Posterior vena cava (tissue), 2 donors: ENCODE measurements around the gene MMAB. TPM values are rescaled to one million over a fixed set of nuclear protein-coding genes. Genes with fewer than 3 reads are reported as not detected.

Source experiments
- DNase-seq: peaks from one replicate; pipeline ENCODE4 v3.0.0-alpha.2; 2020; ENCODE audit warnings: low spot score
- intact Hi-C, 2 donors: fragments of 100-400 bp; cut with DNase I; formaldehyde crosslinking; loops; one replicate each; pipeline versions ENCODE4 v1.14.1 to v1.14.2; 2022 to 2023
- total RNA-seq, 2 donors: library from RNA; stranded (reverse); fragmentation: NEBNext Ultra II Directional; extraction: Animal tissue kit (Norgen Biotek cat#: 25700); gene quantifications; one replicate each; pipeline ENCODE4 v1.2.1, GENCODE V29; 2021
- donor health status: DM: yes; HTN: yes; CAD: no.
- donor health status: DM: yes; HTN: yes; CAD: no.

Gene MMAB
- total RNA-seq, 2 donors from 2014 or later: 17.9 to 20.0 TPM

DNA sequence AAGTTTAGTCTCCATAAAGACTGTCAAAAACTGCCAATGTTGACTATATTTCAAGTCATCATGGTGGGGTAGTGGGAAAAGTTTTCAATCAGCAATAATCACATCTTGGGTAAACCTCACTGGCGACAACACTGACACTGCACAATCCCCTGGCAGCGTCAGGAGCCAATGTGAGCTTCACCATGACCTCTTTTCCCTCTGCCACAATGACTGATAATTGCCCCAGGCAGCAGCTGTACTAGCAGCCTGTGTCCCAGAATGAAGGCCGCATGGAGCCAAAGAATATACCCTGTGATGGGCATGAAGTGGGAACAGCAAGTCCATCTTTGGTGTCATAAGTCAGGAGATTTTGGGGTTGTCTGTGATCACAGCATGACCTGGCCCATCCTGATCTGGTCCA, 5.3 kb downstream of the MMAB start:
- intact Hi-C loops: no loop called here
- DNase-seq: no peak

DNA sequence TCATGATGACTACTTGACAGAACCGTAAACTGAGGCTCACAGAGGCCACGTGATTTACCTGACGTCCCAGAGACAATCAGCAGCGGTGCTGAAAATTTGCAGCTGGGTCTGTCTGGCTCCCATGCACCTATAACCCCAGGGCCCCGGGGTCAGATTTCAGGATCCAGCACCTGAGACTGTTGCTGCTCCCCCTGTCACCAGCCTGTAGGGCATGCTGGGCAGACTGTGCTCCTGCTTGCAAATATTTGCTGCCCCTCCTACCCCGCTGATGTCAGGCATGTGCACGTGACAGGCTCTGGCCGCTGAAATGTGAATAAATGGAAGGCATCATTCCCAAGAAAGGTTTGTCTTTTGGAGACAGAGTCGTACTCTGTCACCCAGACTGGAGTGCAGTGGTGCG, 6.0 kb downstream of the MMAB start:
- no peak for DNase-seq
- intact Hi-C loops: no loop called here

DNA sequence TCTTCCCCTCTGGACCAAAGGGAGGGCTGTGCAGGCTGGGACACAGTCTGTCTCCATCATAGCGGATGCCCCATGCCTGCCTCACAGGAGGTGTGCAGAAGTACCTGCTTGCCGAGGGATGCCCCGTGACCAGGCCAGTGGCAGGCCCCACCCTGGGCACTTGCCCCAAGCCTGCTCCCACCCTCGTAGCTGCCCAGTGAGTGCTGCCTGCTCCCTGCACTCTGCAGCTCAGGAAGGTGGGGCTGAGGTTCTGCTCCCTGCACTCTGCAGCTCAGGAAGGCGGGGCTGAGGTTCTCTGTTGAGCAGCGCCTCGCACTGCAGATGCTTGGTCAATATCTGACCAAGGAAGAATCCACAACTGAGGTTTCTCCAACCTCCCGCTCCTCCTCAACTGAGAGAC, 6.9 kb downstream of the MMAB start:
- intact Hi-C loops: loop anchor here in 1 of 2 donors (1.0 kb wide), 1 partner anchor 45 kb away; no protein-coding TSS in a partner anchor
- DNase-seq: no peak

DNA sequence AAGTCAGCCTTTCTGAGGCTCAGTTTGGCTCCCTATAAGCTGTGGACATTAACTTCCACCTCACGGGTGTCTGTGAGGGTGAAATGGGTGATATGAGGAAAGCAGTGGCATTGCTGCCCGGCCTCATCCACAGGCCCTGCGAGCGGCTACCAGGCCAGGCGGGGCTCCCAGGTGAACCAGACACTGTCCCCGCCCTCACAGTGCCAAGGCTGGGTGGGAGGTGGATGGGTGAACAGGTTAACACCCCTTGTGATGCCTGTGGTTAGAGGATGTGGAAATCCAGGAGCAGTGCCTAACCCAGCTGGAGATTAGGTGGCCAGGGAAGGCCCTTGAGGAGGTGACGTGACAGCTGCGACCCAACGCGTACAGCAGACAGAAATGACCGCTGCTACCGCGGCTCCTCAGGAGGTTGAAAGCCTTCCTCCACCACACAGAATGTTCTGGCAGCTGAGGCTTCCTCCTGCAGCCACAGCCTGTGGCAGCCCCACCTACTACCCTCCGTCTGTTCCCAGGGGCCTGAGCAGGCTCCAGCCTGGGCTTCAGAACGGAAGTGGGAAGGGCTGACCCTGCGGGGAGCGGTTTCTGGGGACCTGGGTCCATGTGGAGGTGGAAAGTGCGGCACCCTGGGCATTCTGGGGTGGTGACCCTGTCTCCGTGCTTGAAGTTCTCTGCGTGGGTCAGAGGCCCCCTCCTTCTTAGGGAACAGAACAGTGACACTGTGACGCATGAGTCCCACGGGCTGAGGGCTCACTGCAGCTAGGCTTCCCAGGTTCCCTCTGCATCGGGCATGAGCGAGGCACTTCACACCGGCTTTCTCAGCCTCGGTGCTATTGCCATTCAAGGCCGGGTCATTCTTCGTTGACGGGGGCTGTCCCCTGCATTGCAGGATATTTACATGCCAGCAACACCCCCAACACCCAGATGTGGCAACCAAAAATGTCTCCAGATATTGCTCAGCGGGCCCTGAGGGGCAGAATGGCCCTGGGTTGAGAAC, 9.7 kb downstream of the MMAB start:
- intact Hi-C loops: no loop called here
- DNase-seq: no peak

DNA sequence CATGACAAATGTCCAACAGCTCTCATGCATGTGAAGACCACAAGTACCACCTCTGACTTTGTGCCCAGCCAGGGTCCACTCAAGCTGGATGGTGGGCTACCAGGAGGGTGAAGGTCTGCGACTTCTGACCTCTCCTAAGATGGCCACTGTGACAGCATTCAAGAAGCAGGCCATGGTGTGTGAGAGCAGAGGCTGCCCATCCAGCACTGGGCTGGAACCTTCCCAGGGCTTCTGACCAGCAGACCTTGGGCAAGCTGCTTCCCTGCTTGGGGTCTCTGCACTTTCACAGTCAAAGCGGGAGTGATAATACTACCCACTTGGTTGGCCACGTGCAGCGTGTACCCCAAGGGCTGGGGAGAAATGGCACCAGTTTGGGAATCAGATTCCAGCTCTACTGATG, 10.4 kb downstream of the MMAB start:
- no peak for DNase-seq
- intact Hi-C loops: no loop called here

DNA sequence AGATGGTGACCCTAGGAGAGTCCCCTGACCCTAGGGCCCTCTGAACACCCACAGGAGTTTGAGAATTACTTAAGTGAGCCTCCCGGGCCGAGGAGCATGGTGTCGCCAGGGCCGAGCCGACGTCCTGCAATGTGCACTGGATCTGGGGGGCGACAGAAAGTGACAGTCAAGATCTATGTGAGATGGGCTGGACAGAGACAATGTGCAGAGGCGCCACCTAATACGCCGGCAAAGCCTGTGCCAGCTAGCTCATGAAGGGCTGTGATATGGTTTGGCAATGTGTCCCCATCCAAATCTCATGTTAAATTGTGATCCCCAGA, 11.6 kb downstream of the MMAB start:
- intact Hi-C loops: no loop called here
- DNase-seq: no peak

DNA sequence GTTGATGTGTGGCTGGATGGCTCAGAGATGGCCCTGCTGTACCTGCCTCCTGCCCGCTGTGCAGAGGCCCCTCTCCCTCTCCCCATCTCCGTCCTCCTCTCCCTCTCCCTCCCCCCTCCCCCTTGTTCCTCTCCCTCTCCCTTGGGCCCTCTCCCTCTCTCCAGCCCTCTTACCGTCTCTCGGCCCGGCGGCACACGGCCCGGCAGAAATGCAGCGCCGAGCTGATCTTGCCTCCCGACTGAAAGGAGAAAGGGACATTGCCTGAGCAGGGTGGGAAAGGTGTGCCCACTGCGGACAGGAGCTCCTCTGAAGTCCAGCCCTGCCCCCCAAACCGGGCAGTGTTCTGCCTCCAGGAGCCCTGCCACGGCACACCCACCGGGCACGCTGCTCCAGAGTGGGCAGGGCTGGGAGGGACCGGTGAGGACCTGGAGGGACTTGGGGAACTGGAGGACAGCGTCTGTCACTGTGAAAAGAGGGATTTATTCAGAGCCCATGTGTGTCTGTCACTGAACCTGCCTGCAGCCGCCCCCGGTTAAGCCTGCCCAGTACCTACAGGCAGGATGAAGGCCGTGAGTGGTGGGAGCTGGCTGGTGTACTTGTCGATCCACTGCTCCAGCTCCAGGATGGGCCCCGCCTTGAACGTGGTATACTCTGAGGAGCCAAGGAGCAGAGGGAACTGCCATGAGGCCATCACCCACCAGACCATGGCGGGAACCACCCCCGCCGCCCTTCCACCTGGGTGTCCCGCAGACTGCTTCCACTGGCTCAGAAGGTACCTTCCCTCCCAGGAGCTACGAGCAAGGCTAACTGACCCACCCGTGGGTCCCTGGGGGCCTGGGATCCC, 12.2 kb downstream of the MMAB start:
- intact Hi-C loops: no loop called here
- no peak for DNase-seq

DNA sequence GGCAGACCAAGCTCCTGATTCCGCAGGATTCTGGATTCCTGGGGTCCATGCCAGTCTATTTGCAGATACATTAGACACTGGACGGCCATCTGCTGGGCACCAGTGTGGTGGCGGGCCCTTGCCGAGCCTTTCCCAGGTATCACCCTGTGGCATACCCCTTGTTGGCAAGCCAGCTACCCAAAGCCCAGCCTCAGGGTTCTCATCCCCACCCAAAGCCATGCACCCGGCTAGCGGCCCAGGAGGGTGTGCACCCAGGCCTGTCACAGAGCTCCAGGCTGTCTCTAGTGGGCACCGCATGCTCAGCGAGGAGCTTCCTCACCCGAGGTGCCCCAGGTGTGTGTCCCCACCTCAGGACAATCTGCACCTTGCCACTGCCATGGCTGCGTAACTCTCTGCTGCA, 13.7 kb downstream of the MMAB start:
- intact Hi-C loops: no loop called here

DNA sequence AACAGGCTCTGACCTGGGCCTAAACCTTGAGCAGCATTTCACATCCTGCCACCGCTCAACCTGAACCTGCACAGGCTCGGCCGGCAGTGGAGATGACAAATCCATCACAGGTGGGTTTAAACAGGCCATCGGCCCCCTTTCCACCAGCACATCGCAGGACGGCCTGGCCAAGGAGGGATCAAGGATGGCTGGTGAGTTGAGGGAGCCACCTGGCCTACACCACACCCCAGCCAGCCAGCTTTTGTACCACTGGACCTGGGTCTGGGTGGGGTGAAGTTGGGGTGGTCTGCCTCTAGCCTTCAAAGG, 14.2 kb downstream of the MMAB start:
- DNase-seq: no peak
- intact Hi-C loops: no loop called here

More for the DNA sequence above, 13.7 kb downstream of the MMAB start:
- no peak for DNase-seq

DNA sequence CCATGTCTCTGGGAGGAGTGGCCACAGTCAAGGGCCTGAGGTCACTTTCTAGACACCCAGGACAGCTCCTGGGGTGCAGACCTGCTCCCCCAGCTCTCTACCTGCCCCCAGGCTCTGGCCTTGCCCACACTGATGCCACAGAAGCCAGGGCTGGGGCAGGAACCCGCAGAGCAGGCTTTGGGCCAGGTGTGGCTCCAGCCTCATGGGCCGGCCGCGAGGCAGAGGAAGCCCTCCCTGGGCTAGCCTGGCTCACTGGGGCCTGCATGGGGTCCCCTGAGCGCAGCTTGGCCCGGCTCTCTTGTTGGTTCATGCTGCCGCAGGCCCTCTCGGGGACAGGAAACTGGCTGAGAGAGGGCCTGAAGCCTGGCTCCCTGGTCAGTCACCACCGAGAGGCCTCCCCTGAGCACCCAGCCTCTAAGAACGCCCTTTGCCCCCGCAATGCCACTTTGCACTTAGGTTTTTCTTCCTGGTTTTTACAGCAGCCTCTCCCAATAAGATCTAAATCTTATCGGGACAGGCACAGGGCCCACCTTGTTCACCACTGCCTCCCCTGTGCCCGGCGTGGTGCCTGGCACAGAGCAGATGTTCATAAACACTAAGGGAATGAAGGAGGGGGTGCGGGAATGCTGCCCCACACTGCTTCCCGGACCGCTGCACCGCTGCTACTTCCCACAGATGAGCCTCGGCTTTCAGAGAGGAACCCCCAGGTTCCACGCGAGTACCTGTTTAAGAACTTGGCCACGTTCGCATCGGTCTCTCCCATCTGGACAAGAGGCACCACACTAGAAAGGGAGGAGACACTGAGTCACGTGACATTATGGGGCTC, 14.7 kb downstream of the MMAB start:
- no peak for DNase-seq
- intact Hi-C loops: no loop called here

DNA sequence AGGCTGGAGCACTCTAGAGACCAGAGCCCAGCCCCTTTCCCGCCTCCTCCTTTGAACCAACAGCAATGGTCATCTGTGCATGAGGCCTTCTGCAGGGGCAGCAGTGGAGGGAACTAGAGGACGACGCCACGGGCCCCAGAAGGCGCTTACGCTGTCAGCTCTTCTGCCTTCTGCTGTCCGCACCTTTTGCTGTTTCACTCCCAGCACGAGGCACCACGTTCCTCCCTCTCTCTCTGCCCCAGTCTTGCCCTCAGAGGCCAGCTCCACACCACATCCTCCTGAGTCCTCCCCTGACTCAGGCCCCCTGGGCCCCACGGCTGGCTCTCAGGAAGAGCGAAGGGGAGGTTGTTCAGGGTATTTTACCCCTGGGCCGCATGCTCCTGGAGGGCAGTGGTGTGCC, 15.5 kb downstream of the MMAB start:
- no peak for DNase-seq
- intact Hi-C loops: no loop called here

DNA sequence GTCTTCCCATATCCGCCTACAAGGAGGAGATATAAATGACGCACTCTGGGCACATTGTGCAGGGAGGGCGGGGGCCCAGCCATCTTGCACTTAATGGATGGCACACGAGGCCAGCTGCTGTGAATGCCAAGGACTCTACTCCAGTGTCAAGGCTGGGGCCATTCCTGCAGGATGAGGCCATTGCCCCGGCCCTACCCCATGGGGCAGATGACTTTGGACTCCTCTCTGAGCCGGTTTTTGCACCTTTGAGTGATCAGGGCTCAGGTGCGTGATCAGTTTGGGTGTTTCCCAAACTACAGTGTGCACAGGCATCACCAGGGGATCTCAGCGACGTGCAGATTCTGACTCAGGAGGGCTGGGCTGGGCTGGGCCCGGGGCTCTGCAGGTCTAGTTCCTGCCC, 16.1 kb downstream of the MMAB start:
- no peak for DNase-seq
- intact Hi-C loops: no loop called here

DNA sequence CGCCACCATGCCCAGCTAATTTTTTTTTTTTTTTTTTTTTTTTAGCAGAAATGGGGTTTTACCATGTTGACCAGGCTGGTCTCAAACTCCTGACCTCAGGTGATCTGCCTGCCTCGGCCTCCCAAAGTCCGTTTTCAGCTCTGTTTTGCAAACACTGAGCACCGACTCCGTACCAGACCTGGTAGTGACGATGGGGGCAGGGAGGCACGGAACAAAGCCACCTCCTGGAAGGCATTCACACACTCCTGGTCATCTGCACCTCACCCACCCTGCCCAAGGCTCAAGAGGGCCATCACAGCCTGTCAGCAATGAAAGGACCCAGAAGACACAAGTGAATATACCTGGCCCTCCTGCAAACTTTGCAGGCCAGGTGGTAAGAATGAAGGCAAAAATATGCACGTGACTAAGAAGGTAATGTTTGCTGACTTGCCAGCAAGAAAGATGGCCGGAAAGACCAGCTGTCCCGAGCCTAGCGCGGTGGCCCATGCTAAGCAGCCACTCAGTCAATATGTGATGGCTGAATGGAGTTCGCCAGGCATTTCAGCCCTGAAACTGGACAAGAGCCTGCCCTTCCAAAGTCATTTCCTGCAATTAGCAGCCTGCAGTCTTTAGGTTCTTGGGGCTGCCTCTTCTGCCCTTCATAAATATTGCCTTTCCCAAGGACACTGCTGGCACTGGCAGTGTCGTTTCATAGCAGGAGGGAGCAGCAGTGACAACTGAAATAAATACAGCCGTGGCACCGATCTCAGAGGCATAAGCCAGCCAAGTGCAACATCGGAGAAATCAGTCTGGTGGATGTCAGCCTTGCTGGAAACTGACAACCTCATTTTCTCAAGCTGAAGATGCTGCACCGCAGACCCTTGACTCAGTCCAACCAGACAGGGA, 17.6 kb downstream of the MMAB start:
- intact Hi-C loops: no loop called here

DNA sequence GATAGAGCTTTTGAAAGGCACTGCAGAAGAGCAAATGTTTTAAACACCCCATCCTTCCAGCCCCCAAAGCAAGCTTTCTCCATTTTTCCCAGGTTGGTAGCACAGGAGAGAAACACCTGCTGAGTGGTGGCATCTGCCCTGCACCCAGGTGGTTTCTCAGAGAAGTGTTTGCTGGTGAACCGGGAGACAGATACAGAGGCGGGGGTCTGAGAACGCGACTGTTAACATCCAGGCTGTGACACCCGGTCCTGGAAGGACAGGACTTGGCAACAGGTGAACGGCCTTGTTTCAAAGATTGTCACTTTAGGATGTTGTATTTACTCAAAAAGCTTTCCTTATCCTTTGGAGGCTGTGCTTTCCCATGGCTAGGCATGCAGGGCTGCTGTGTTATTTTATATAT, 18.5 kb downstream of the MMAB start:
- DNase-seq: no peak
- intact Hi-C loops: no loop called here

More for the DNA sequence above, 17.6 kb downstream of the MMAB start:
- DNase-seq: no peak

DNA sequence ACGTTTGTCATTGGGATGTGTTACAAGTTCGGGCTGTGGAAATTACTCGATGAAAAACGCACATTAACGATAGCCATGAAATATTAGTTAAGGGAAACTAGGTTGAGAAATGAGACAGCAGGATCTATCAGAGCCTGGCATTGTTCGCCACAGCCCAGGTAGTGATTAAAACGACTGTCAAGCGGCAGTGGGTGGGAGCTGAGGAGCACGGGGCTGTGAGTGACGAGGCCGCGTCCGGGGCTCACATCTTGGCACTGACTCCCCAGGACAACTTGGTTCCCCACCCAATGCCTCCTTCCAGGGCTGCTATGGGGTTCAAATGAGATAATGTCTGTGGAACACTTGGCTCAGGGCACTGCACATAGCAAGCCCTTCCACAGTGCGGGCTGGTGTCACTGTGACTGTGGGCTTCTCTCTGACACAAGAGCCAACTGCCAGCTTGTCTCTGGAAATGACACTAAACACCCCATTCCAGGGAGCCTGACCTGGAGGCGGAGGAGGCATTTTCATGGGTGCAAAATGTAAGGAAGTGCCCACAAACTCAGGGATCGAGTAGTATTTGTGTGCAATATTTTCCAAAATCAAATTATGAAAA, 19.3 kb downstream of the MMAB start:
- no peak for DNase-seq
- intact Hi-C loops: no loop called here

DNA sequence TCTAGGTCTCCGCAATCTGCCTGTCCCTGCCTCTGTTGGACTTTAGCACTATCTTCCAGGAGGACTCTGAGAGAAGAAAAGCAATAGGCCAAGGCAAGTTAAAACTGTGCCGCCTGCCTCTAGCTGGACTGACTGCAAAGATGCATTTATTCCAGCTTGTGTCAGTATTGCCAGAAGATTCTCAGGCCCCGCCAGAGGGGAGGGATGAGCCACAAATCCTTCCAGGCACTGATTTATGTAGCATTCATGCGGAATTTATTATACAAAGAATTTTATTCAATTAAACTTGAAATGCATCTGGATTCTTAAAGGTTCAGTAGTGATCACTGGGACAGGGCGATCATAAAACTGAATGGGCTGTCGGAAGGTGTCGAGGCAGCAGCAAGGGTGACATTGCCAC, 19.8 kb downstream of the MMAB start:
- DNase-seq: no peak
- intact Hi-C loops: no loop called here

DNA sequence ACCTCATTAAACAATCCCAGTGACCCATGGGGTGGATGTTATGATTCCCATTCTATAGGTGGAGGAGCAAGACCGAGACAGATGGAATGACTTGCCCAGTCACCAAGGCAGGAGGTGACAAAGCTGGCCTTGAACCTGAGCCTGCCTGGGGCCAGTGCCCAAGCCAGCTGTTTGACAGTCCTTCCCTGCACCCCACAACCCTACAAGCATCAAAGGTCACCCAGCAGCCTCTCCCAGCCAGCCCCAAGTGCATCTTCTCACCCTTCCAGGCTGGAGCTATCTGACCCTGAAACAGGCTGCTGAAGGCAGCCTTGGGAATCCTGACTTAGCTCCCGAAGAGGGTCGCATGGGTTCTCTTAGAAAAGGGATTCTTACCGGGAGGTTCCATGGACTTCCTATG, 20.3 kb downstream of the MMAB start:
- intact Hi-C loops: no loop called here
- DNase-seq: no peak

DNA sequence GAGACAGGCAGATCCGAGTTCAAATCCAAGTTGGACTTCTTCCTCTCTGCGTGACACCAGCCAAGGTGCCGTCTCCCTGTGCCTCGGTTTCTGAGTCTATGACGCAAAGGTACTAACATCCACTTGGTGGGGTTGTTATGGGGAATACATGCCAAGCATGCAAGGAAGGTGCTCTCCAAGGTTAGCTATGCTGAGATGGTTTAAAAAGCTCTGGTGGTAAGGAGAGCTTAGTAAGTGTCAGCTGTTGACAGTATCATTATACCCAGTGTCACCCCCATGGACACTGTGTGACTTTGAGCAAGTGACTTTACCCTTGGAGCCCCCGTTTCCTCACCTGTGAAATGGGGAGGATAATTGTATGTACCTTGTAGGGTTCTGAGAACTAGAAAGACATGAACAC, 22.2 kb downstream of the MMAB start:
- intact Hi-C loops: no loop called here
- DNase-seq: no peak

DNA sequence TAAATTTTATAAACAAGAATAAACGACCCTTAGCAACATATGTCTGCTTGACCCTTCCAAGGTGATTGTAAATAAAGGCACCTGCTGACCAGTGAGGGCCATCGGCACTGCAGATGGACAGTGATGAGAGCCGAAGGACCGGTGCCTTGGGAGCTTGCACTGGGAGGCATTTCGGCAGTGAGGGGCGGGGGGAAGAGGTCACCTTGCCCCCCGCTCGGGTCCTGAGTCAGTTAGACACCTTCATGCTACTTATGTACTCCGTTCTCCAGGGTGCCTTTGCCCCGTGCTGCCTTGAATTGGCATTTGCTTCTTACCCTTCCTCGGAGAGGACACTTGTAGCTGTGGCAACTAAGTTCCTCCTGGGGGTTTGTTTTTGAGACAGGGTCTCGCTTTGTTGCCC, 23.0 kb downstream of the MMAB start:
- DNase-seq: no peak
- intact Hi-C loops: no loop called here
